Thyroid gland (tissue), 4 donors: ENCODE data around the gene CNTLN. TPM values are rescaled to one million over a fixed set of nuclear protein-coding genes. Genes with fewer than 3 reads are reported as not detected.
A peak's percentile ranks its signal among the peaks of the same experiment; 100 is the strongest.

Source experiments
- DNase-seq, 2 donors: peaks; one replicate each; pipeline ENCODE4 v3.0.0-alpha.2; 2019
- H3K27ac ChIP-seq, 3 donors: fragments of 200-600 bp; sonication (generic); 1 replicate in 2 of 3; 2 replicates in 1 of 3; pipeline ENCODE4 v1.5.1; 2016 to 2019; ENCODE audit warnings: mild to moderate bottlenecking in 1 of 3, moderate library complexity in 1 of 3
- H3K27me3 ChIP-seq: fragments of 200-600 bp; sonication (generic); one replicate; pipeline ENCODE4 v1.5.1; 2019
- H3K36me3 ChIP-seq, 2 donors: fragments of 200-600 bp; sonication (generic); one replicate each; pipeline ENCODE4 v1.5.1; 2016 to 2019
- H3K4me1 ChIP-seq, 2 donors: fragments of 200-600 bp; sonication (generic); one replicate each; pipeline ENCODE4 v1.5.1; 2017 to 2019
- H3K4me3 ChIP-seq, 3 donors: fragments of 200-600 bp; sonication (generic); replicated peaks in 1 of 3; 1 replicate in 2 of 3; 2 replicates in 1 of 3; pipeline ENCODE4 v1.5.1; 2016; ENCODE audit warnings: mild to moderate bottlenecking in 1 of 3
- H3K9me3 ChIP-seq: fragments of 200-600 bp; sonication (generic); one replicate; pipeline ENCODE4 v1.5.1; 2017
- CTCF ChIP-seq, 6 experiments: fragments of 200-600 bp in 3 of 6; fragments of 450-650 bp in 3 of 6; sonication (generic) in 3 of 6; IDR thresholded peaks; one replicate each; pipeline ENCODE4 v1.5.1; 2016 to 2019; ENCODE audit warnings: antibody characterized with exemption in 6 of 6, mild to moderate bottlenecking in 2 of 6, inconsistent platforms in 1 of 6, moderate library complexity in 1 of 6
- POLR2A ChIP-seq, 2 donors: fragments of 450-650 bp; IDR thresholded peaks; one replicate each; pipeline ENCODE4 v1.6.1; 2017; ENCODE audit warnings: antibody characterized with exemption in 2 of 2, mild to moderate bottlenecking in 2 of 2, moderate library complexity in 1 of 2
- WGBS, 2 donors: methylation state at CpG; one replicate each; pipeline ENCODE4 v1.1.5; 2017; 5-methylcytosine and 5-hydroxymethylcytosine counted together
- intact Hi-C: fragments of 100-400 bp; cut with DNase I; formaldehyde crosslinking; loops from one replicate; pipeline ENCODE4 v1.15.1; 2023
- total RNA-seq, 4 donors: library from RNA; depleted of rRNA; stranded (reverse); fragments of >200 nt; gene quantifications; one replicate each; pipeline ENCODE4 v1.2.3, GENCODE V29; 2016

Gene CNTLN
- total RNA-seq, 4 donors from 2014 or later = 10.0 to 16.1 (median 12.2) TPM

- Histone ChIP-seq H3K9me3 (no peaks in the 10 kb centered on the region), H3K27me3 (no peaks in the 10 kb centered on the region), H3K4me1 (peaks cover 5 to 13% of the 10 kb centered on the region in 2 donors), H3K4me3 (no peak overlapping the region), H3K27ac (no peak overlapping the region), H3K36me3 (no peaks in the 10 kb centered on the region)
- TF ChIP-seq CTCF (IDR thresholded peaks at IDR 0.05) = no peak
- TF ChIP-seq POLR2A (IDR thresholded peaks at IDR 0.05) = no peak
- DNase-seq = no peak
- WGBS, 2 donors = 75 to 81% methylated on average over 2 of the region's 2 CpGs
- intact Hi-C loops = no loop called here
Measured at GRCh38 chr9:17131494-17131893, 3.3 kb upstream of the CNTLN start.

- intact Hi-C loops = no loop called here
- H3K9me3 ChIP-seq = no peaks in the 10 kb centered on the region
- peak overlapping the region; percentile 58 to 92 (median 82) for H3K27ac ChIP-seq
- peak overlapping the region; percentile 65 to 98 (median 97) for H3K4me3 ChIP-seq
- DNase-seq = peak; percentile 27 to 37
- H3K27me3 ChIP-seq = no peaks in the 10 kb centered on the region
- no peaks in the 10 kb centered on the region for H3K36me3 ChIP-seq
- peaks cover 5 to 13% of the 10 kb centered on the region in 2 donors for H3K4me1 ChIP-seq
- no peak for TF ChIP-seq CTCF (IDR thresholded peaks at IDR 0.05)
- no peak for TF ChIP-seq POLR2A (IDR thresholded peaks at IDR 0.05)
- 2 to 6% methylated on average over 16 to 34 of the region's 44 CpGs for WGBS, 2 donors
Measured at GRCh38 chr9:17135295-17136160, 688 bp downstream of the CNTLN start.

- DNase-seq = no peak
- H3K4me3 ChIP-seq = no peak overlapping the region
- H3K27me3 ChIP-seq = no peaks in the 10 kb centered on the region
- TF ChIP-seq CTCF (IDR thresholded peaks at IDR 0.05) (no peak), POLR2A (IDR thresholded peaks at IDR 0.05) (no peak)
- H3K27ac ChIP-seq = no peak overlapping the region
- intact Hi-C loops = no loop called here
- H3K9me3 ChIP-seq = no peaks in the 10 kb centered on the region
- H3K36me3 ChIP-seq = no peaks in the 10 kb centered on the region
- peaks cover 5 to 13% of the 10 kb centered on the region in 2 donors for H3K4me1 ChIP-seq
Measured at GRCh38 chr9:17137566-17137965, 2.7 kb downstream of the CNTLN start.

GRCh38 chr9:17138503-17138902, 3.7 kb downstream of the CNTLN start:
- peaks cover 5 to 13% of the 10 kb centered on the region in 2 donors for H3K4me1 ChIP-seq
- no peak for TF ChIP-seq POLR2A (IDR thresholded peaks at IDR 0.05)
- no peak for TF ChIP-seq CTCF (IDR thresholded peaks at IDR 0.05)
- no peak overlapping the region for H3K27ac ChIP-seq
- WGBS, 2 donors = 94 to 96% methylated on average over 1 of the region's 1 CpG
- no peaks in the 10 kb centered on the region for H3K9me3 ChIP-seq
- no peak overlapping the region for H3K4me3 ChIP-seq
- DNase-seq = no peak
- H3K36me3 ChIP-seq = no peaks in the 10 kb centered on the region
- H3K27me3 ChIP-seq = no peaks in the 10 kb centered on the region
- intact Hi-C loops = no loop called here

GRCh38 chr9:17140418-17140817, 5.6 kb downstream of the CNTLN start:
- WGBS, 2 donors = 94 to 95% methylated on average over 5 of the region's 5 CpGs
- no peaks in the 10 kb centered on the region for H3K36me3 ChIP-seq
- H3K4me3 ChIP-seq = no peak overlapping the region
- H3K27me3 ChIP-seq = no peaks in the 10 kb centered on the region
- peaks cover 0 to 6% of the 10 kb centered on the region in 2 donors for H3K4me1 ChIP-seq
- intact Hi-C loops = no loop called here
- H3K9me3 ChIP-seq = no peaks in the 10 kb centered on the region
- DNase-seq = no peak
- H3K27ac ChIP-seq = no peak overlapping the region
- no peak for TF ChIP-seq POLR2A (IDR thresholded peaks at IDR 0.05)
- TF ChIP-seq CTCF (IDR thresholded peaks at IDR 0.05) = no peak
